Measurements from ENCODE around the gene ALDH1B1.

Gene ALDH1B1

DNA sequence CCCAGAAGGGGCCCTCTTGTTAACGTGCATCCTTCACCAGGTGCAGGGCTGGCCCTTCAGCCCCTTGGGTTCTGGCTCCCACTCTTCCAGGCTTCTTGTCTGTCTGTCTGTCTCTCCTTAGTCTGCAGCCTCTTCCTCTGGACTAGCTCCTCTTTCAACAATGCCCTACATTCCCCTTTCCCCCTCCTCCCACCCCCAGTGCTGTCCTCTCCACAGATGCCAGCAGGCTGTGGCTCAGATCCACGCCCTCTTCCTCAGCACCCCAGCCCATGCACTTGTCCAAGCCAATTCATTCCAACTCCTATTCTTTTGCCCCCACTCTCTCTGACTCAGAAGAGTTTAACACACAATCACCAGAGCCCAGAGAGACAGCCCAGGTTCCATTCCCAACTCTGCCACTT lies 45.2 kb upstream of the ALDH1B1 start:
- H3K4me3 ChIP-seq, result no peak overlapping the region
- no peak overlapping the region for H3K27ac ChIP-seq
- TF ChIP-seq CTCF (IDR thresholded peaks at IDR 0.05), result no peak
- no peak for DNase-seq (ENCODE audit: low spot score)

DNA sequence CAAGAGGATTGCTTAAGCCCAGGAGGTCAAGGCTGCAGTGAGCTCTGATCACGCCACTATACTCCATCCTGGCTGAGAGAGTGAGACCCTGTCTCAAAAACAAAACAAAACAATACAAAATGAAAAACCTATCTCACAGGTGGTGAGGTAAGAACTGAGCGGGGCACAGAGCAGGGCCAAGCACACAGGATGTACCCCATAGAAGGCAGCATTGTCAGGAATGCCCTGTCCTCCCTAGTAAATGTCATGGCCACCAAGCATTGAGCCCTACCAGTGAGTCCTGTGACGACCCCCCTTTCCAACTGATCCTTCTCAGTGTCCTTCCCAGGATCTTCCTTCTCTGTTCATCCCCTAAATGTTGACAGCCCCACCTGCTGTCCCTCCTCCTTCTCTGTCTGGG lies 44.6 kb upstream of the ALDH1B1 start:
- no peak for DNase-seq (ENCODE audit: low spot score)
- TF ChIP-seq CTCF (IDR thresholded peaks at IDR 0.05), result no peak
- H3K27ac ChIP-seq, result no peak overlapping the region
- H3K4me3 ChIP-seq, result no peak overlapping the region

GRCh38 chr9:38350529-38350928 lies 42.0 kb upstream of the ALDH1B1 start:
- TF ChIP-seq CTCF (IDR thresholded peaks at IDR 0.05), result no peak
- H3K27ac ChIP-seq, result no peak overlapping the region
- DNase-seq (ENCODE audit: low spot score), result no peak
- no peak overlapping the region for H3K4me3 ChIP-seq

DNA sequence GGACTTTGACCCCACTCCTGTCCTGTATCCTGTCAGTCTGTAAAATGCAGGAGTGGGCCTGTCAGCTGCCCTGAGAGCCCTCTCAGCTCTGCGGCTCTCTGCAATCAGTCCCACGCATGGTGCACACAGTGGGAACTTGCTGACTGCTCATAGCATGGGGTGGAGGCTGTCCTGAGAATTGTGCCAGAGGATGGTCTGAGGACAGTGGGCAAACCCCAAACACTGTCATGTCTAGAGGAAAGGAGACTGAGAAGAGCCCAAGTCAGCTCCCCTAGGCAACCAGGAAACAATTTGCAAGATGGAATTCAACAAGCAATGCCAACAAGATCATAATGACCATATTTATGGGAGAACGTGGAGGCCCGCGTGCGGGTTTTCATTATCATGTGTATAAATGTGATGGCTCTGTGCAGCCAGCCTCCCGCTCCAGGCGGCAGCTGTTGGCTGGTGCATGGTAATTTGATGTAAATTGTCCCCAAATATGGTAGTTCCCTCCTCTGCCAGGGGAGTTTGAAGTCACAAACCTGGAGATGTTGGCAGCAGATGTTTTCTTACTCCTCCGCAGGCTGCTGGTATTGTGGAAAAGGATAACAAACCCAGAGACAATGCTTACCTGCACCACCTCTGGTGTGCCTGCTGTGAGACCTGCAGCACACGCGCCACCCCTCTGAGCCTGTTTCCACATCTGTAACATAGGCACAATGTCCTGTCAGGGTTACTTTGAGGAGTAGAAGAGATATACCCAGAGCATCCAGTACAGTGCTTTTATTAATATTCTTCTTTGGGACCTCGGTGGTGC lies 39.8 kb upstream of the ALDH1B1 start:
- DNase-seq (ENCODE audit: low spot score), result no peak
- no peak overlapping the region for H3K4me3 ChIP-seq
- no peak for TF ChIP-seq CTCF (IDR thresholded peaks at IDR 0.05)

DNA sequence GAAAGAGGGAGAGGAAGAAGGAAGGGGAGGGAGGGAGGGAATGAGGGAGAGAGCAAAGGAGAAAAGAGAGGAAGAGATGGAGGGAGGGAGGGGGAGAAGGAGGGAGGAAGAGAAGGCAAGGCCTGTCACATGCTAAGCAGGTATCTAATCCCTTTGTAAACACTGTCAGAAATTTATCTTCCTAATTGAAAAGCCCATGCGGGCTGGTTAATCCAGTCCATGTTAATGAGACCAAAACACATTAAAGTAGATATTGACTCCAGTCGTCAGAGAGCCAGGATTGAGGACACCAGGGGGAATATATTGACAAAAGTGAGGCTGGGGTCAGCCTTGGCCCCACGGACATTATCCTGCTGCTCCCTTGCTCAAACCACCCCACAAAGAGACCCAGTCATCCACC lies 37.4 kb upstream of the ALDH1B1 start:
- Histone ChIP-seq H3K27ac (no peak overlapping the region), H3K4me3 (no peak overlapping the region)
- peak; percentile 9 for DNase-seq (ENCODE audit: low spot score)
- TF ChIP-seq CTCF (IDR thresholded peaks at IDR 0.05), result no peak

More for the DNA sequence above, 39.8 kb upstream of the ALDH1B1 start:
- H3K27ac ChIP-seq, result no peak overlapping the region

GRCh38 chr9:38355517-38356120 lies 36.9 kb upstream of the ALDH1B1 start:
- DNase-seq (ENCODE audit: low spot score), result peak; percentile 19
- TF ChIP-seq CTCF (IDR thresholded peaks at IDR 0.05), result no peak
- Histone ChIP-seq H3K27ac (no peak overlapping the region), H3K4me3 (no peak overlapping the region)

GRCh38 chr9:38356851-38357250 lies 35.7 kb upstream of the ALDH1B1 start:
- TF ChIP-seq CTCF (IDR thresholded peaks at IDR 0.05), result no peak
- Histone ChIP-seq H3K4me3 (no peak overlapping the region), H3K27ac (no peak overlapping the region)
- DNase-seq (ENCODE audit: low spot score), result peak; percentile 46

Measured in coronary artery (tissue), 2 donors.